ENCODE measurements around the gene COMMD6.

The COMMD6 gene

DNA sequence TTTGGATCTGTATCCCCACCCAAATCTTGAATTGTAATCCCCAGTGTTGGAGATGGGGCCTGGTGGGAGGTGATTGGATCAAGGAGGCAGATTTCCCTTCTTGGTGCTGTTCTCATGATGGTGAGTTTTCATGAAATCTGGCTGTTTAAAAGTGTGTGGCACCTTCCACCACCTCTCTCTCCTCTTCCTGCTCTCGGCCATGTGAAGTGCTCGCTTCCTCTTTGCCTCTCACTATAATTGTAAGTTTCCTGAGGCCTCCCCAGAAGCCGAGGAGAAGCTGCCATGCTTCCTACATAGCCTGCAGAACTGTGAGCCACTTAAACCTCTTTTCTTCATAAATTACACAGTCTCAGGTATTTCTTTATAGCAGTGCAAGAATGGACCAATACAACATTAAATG, 15.7 kb downstream of the COMMD6 start:
- no peak for DNase-seq (ENCODE audit: low read depth)

DNA sequence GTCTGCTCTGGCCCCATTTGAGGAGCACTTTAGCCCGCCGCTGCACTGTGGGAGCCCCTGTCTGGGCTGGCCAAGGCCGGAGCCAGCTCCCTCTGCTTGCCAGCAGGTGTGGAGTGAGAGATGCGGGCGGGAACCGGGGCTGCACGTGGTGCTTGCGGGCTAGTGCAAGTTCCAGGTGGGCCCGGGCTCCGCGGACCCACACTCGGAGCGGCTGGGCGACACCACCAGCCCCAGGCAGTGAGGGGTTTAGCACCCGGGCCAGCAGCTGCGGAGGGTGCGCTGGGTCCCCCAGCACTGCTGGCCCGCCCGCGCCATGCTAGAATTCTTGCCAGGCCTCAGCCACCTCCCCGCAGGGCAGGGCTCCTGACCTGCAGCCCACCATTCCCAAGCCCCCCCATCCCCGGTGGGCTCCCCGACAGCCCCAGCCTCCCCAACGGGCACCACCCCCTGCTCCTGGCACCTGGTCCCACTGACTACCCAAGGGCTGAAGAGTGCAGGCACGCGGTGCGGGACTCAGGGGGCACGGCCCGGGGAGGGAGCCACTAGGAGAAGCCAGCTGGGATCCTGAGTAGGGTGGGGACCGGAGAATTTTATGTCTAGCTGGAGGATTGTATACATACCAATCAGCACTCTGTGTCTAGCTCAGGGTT, 19.1 kb downstream of the COMMD6 start:
- DNase-seq (ENCODE audit: low read depth): no peak

GRCh38 chr13:75514080-75514995, 23.3 kb downstream of the COMMD6 start:
- peak; percentile 69 for DNase-seq (ENCODE audit: low read depth)

GRCh38 chr13:75513271-75513670, 24.4 kb downstream of the COMMD6 start:
- DNase-seq (ENCODE audit: low read depth): no peak

DNA sequence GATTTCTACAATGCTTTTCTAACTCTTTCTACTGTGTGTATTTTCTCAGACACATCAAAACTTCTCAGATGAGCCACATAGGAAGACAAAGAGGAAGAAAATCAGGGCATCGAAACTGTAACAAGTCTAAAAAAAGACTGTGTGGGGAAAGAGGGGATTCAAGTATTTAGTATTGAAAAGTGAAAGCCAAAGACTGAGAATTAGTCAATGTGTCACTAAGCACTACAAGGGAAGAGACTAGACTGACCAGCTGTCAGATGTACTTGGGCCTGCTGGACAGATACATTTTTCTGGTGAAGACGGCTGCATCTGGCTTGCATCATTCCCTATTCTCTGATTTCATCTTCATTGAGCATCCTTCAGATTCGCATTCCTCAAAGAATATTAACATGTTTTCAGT, 25.4 kb downstream of the COMMD6 start:
- no peak for DNase-seq (ENCODE audit: low read depth)

GRCh38 chr13:75511051-75511625, 26.5 kb downstream of the COMMD6 start:
- DNase-seq (ENCODE audit: low read depth): no peak

DNA sequence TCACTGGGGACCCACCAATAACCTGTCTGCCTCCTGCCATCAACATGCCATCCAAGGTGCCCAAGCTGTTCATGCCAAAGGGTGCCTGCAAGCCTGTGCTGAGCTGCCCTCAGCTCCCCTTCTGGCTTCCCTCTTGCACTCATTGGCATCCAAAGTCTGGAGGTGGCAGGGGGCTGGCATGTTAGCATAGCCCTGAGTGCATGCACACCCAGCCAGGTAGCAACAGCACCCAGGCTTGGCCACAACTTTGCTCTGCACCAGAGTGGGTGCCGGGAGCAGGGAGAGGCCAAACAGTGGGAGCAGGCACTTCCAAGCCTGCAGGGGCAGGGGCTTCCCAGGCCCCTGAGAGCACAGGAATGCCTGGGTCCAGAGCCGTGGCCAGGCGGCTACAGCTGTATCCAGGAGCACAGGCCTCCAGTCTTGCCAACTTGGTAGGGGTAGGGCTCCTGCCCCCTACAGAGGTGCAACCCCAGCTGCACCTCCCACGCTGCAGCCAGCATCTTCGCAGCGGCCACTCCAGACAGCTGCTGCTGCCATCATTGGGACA, 29.6 kb downstream of the COMMD6 start:
- DNase-seq (ENCODE audit: low read depth): no peak

DNA sequence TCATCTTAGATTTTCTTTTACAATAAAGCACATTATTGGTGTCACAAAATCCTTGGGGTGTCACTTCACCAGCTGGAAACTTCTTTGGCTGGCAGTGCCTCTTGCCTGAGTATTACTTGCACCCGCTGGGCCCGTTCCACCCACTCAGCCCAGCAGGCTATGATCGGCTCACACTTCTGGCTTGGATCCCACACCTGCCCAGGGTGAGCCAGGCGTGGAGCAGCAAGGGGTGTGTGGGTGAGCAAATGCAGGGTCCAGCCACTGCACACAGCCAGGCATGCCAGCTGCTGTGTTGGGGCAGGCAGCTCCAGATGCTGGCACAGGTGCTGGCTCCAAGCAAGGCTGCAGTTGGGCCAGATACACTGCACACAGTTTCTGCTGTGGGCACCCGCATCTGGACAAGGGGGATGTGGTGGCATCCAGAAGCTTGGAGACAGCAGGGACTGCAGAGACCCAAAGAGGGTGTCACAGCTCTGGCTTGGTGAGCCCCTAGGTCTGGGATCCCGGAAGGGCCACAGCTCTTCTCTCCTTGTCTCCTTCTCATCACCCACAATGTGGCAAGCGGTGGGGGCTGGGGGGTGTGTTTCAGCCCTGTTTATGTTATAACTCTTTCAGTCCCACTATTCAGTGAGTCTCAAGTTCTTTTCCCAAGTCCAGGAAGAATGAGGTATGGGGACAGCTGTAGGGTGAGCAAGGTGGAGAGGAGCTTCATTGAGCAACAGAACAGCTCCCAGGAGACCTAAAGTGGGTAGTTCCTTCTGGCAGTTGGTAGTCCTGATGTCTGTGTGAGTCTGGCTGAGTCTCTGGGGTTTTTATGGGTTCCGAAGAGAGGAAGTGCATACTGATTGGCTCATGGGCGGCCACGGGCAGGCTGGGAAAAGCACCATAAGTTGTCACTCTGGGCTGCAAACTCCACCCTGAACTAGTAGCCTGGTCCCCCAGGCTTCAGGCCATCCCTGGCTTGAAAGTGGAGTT, 30.3 kb downstream of the COMMD6 start:
- no peak for DNase-seq (ENCODE audit: low read depth)

GRCh38 chr13:75506018-75506417, 31.6 kb downstream of the COMMD6 start:
- no peak for DNase-seq (ENCODE audit: low read depth)

- DNase-seq (ENCODE audit: low read depth): no peak
These were observed 32.3 kb downstream of the COMMD6 start for GRCh38 chr13:75505327-75505726.

DNA sequence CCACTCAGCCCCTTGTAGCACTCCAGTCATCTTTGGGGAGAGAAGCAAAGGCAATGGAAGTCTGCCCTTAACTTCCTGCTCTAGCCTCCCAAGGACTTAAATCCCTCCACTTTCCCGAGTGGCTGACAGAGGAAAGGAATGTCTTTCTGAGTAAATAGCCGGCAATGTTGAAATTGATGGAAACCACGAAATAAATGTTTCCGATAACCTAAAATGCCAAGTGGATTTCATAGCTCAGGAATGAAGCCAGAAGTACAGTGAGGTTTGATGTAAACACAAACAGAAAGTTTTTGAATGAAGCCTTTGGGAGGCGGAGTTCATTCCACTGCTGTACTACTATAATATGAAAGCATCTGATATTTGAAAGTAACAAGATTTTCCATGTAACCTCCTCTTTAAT, 41.7 kb downstream of the COMMD6 start:
- peak; percentile 85 for DNase-seq (ENCODE audit: low read depth)

- peak; percentile 76 for DNase-seq (ENCODE audit: low read depth)
These were observed 43.1 kb downstream of the COMMD6 start for GRCh38 chr13:75494491-75494890.

GRCh38 chr13:75493156-75493555, 44.5 kb downstream of the COMMD6 start:
- DNase-seq (ENCODE audit: low read depth): no peak

DNA sequence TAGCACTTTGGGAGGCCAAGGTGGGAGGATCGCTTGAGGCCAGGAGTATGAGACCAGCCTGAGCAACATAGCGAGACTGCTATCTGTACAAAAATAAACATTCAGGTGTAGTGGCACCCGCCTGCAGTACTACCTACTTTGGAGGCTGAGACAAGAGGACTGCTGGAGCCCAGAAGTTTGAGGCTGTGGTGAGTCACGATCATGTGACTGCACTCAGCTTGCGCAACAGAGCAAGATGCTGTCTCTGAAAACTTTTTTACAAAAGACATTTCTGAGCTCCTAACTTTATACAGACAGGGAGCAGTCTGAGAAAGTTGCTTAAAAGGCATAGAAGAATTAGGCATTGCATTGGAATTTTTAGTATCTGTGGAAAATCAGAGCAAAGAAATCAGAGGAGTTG, 45.3 kb downstream of the COMMD6 start:
- peak; percentile 73 for DNase-seq (ENCODE audit: low read depth)

GRCh38 chr13:75491376-75491775, 46.3 kb downstream of the COMMD6 start:
- DNase-seq (ENCODE audit: low read depth): no peak

GRCh38 chr13:75489502-75490263, 48.0 kb downstream of the COMMD6 start:
- peak; percentile 60 for DNase-seq (ENCODE audit: low read depth)

DNA sequence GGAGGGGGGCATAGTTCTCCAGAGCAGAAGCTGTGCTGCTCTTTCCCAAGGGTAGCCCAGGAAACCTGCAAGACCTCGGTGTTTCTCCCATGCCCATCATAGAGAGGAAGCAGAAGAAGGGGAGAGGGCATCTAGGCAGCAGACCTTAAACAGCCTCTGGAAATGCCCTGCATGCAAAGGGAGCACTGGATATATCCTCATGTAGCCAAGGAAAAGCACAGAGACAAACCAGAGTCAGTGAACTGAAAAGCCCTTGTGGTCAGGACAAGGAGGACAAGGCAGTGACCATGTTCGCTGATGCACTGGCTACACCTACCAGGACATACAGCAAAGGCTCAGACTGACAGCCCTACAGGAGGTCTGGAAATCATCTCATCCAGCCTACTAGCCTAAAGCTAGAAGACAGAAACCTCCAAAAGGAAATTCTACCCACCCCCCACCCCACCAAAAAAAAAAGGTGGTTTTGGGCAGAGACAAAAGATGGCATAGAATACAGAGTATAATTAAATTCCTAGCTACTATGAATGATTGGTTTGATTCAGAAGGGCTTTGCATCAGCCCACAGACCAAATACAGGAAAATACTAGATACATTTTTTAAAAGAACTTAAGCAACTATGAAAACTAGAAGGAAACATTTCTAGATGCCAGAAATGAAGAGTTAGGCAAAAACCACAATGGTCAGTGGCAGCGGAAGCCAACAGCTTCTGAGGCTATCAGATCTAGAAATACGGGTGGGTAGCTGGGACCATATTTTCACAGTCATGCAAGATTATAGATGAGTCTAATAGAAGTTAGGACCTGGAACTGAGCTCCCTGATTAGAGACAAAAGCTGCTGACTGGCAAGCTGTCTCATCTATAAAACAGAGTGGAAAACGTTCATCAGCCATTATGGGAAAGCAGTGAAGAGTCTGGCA, 51.2 kb downstream of the COMMD6 start:
- no peak for DNase-seq (ENCODE audit: low read depth)

- peak; percentile 64 for DNase-seq (ENCODE audit: low read depth)
These were observed 52.2 kb downstream of the COMMD6 start for GRCh38 chr13:75485286-75486062.

GRCh38 chr13:75482820-75483079, 54.9 kb downstream of the COMMD6 start:
- no peak for DNase-seq (ENCODE audit: low read depth)

All from EH (cell line).